Frontal cortex (tissue), 4 donors: ENCODE data around the gene LRP1B. TPM values are rescaled to one million over a fixed set of nuclear protein-coding genes. Genes with fewer than 3 reads are reported as not detected.
"Not testable (repeated sequence)": the region's sequence is repeated elsewhere in the genome, so short reads cannot be mapped to it uniquely, and the experiment has no call there.

ENCODE experiments used
- DNase-seq, 2 donors: peaks; one replicate each; pipeline ENCODE4 v3.0.0; 2012; ENCODE audit warnings: low spot score in 2 of 2
- FAIRE-seq: peaks from 2 replicates; lab custom pipeline; 2012; peaks lifted over from hg19 to GRCh38; lab: Jason Lieb, UNC
- total RNA-seq: library from RNA; depleted of rRNA; stranded (reverse); fragments of >200 nt; gene quantifications from one replicate; pipeline ENCODE4 v1.2.3, GENCODE V29; 2014
- donor health status: control.
- donor health status: control.
- donor health status: control.

LRP1B gene
- total RNA-seq, 1 donor from 2014 or later: 84.0 TPM

DNA sequence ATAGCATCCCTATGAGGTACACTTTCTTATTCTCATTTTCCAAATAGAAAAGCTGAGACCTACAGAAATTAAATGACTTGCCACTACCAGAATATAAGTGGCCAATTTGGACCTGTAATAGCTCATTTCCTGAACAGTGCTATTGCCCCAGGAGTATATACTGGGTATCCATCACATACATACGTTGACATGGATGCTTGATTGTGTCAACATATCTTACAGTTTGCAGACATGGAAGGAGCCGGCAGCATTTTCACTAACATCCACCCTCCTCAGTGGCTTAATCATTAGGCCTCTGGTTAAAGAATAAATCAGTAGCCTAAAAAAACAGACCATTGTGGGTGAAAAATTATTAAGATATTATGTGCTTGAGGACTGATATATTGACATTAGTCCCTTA lies 829.3 kb downstream of the LRP1B start:
- FAIRE-seq (no peak), DNase-seq (no peak)

DNA sequence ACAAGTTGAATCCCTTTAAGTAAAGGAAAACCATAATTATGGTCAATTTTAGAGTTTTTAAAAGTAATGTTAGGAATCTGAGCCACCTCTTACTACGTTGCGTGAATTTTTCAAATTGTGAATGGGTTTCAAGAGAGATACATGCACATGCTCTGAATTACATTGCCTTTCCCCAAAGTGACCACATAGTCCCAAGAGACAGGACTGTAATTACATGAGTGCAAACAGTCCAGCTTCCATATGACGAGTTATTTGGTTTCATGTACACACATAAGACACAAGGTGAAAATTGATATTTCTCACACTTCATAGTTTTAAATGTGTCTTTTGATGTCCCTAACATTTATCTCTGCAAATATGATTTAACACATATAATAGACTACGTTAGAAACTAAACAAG lies 850.8 kb downstream of the LRP1B start:
- FAIRE-seq (no peak), DNase-seq (no peak)

- FAIRE-seq: no peak
- DNase-seq: no peak
These were observed 859.5 kb downstream of the LRP1B start for GRCh38 chr2:141271346-141271745.

- no peak for FAIRE-seq
These were observed 866.0 kb downstream of the LRP1B start for GRCh38 chr2:141264848-141265247.

GRCh38 chr2:141260911-141261310 lies 869.9 kb downstream of the LRP1B start:
- FAIRE-seq: no peak

More at GRCh38 chr2:141264848-141265247, 866.0 kb downstream of the LRP1B start:
- no peak for DNase-seq

GRCh38 chr2:141259683-141260082 lies 871.1 kb downstream of the LRP1B start:
- DNase-seq: no peak
- FAIRE-seq: no peak

More at GRCh38 chr2:141260911-141261310, 869.9 kb downstream of the LRP1B start:
- DNase-seq: no peak

- no peak for FAIRE-seq
- no peak for DNase-seq
These were observed 888.8 kb downstream of the LRP1B start for GRCh38 chr2:141242008-141242407.

DNA sequence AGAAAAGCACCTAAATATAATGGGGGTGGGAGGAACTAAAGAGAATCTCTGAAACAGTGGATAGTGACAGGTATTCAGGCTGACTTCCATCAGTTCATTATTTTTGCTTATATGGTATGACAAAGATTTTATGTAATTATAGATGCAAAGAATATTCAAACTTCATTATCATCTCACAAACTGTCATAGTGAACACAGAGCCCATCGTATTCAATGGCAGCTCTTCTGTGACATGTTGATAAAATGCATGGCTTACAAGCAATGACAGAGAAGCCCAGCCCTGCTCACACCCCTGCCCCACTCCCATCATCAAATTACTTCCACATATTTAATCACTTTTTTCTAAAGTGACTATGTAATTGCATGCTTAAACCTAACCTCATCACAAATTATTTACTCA lies 904.3 kb downstream of the LRP1B start:
- FAIRE-seq (no peak), DNase-seq (no peak)

- DNase-seq: no peak
- no peak for FAIRE-seq
These were observed 923.8 kb downstream of the LRP1B start for GRCh38 chr2:141207036-141207385.

DNA sequence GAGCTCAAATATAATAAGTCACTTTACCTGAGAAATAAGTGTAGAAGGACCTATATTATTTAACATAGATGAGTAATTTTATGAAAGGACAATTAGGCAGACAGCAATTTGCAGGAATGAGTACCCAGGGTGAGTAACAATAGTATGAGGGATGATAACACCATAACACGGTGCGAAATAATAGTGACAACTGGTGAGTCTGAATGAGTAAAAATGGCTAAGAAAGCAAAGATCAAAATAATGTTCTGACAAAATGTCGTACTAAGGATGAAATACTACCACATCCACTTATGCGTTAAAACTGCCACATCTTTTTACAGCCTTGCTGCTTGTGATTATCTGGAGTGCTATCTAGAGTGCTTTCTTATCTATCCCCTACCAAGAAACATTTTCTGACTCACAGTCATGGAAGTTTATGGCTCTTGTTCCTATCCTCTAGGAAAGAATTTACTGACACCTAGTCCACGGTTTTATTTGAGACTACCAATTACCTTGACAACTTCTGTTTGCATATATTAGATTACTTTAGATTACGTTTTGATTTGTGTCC lies 929.7 kb downstream of the LRP1B start:
- DNase-seq (no peak), FAIRE-seq (no peak)

DNA sequence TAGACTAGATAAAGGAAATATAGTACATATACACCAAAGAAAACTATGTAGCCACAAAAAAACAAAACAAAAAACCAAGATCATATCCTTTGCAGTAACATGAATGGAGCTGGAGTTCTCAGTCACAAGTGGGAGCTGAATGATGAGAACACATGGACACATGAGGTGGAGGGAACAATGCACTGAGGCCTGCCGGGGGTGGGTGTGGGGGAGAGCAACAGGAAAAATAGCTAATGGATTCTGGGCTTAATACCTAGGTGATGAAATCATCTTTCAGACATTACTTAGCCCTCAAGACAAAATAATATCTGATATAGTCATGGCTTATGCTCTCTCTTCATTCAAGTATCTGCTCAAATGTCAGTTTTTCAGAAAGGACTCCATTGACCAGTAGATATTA lies 930.6 kb downstream of the LRP1B start:
- FAIRE-seq (no peak), DNase-seq (no peak)

- no peak for FAIRE-seq
- DNase-seq: no peak
These were observed 931.1 kb downstream of the LRP1B start for GRCh38 chr2:141199711-141200110.

- DNase-seq: no peak
- FAIRE-seq: no peak
These were observed 935.7 kb downstream of the LRP1B start for GRCh38 chr2:141195087-141195486.

GRCh38 chr2:141187075-141187439 lies 943.8 kb downstream of the LRP1B start:
- FAIRE-seq: no peak
- DNase-seq: no peak

GRCh38 chr2:141186413-141187074 lies 944.3 kb downstream of the LRP1B start:
- no peak for DNase-seq
- FAIRE-seq: no peak

DNA sequence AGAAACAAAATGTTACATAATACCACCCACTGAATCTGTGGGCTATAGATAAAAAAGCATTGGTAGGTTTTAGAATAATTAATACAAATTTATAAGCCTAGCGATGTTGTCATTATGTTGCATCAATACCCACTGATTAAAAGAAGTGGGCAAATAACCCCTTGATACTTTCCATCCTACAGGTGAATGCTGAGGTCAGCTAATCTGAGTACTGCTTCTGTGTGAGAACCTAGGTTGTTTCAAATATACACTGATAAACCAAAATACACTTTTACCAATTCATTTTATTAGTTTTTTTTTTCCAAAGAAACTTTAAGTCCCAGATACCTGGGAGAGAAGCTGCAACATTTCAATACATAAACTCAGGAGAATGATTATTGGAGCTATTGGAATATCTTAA lies 948.6 kb downstream of the LRP1B start:
- DNase-seq (no peak), FAIRE-seq (no peak)

DNA sequence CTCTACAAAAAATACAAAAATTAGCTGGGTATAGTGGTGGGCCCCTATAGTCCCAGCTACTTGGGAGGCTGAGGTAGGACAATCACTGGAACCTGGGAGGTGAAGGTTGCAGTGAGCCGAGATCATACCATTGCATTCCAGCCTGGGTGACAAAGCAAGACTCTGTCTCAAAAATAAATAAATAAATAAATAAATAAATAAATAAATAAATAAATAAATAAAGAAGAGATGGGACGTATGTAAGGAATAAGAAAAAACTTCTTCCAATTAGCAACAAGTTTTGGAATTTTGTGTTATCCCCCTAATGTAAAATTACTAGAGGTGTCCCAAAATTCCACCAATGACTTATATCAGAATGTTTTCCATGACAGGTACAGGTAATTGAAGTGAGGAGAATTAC lies 961.7 kb downstream of the LRP1B start:
- DNase-seq, FAIRE-seq: not testable (repeated sequence)

DNA sequence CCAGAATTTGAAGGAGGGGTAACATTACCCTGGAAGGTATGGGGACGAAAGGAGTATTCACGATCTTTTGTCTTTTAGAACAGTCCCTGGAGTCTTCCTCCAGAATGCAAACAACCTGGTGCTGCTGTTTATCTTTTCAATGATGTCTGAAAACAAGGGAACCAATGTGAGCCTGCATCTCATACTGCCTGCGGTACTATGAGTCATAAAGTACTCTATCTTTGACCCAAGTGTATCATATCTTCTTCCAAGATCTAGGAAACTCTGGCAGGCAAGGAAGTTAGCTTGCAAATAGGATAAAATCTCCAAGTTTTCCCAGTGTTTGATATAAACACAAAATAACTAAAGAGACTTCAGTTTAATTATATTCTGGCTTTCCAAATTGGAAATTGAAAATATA lies 968.5 kb downstream of the LRP1B start:
- DNase-seq: no peak
- no peak for FAIRE-seq

DNA sequence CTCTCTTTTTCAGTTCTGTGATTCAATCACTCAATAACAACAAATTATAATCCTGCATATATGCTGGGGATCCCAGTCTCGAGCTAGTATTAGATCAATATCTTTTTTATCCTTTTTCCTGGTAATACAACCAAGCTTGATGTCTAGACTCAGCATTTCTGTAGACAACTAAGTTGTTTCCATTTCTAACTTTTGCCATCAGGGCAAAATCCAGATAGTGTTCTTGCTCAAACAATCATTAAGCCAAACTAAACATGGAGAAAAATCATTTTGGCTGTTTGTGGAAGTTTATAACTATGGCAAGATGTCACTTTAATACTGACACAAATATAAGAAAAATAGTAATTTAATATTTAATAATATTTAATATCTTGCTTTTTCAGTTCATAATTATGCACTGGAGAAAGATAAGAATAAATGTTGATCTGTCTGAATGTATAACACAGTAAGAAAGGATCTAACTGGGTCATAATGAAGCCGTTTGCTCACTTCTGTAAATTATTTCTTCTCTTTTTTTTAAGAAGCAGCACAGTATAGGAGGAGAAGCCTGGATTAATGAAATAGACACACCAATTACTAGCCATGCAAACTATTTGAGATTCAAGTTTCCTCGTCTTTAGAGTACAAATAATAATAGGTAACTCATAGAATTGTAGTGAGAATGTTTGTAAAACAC lies 979.1 kb downstream of the LRP1B start:
- no peak for DNase-seq
- no peak for FAIRE-seq

DNA sequence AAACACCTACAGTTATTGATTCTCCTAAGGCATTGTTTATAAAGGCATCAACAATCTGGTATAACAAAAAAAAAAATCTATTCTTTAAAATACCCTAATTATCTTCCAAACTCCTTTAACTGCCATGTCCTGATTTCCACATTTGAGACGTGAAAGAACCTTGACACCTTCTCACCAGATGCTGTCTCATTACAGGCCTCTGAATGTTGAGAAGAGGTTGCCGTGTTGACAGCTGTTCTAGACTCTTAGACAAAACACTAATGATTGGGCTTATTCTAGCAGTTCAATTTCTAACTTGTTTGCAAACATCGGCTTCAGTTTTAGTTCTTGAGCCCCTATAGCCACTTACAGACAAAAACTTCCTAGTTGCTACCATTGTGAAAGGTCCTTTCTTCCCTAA lies 988.8 kb downstream of the LRP1B start:
- FAIRE-seq (no peak), DNase-seq (no peak)

DNA sequence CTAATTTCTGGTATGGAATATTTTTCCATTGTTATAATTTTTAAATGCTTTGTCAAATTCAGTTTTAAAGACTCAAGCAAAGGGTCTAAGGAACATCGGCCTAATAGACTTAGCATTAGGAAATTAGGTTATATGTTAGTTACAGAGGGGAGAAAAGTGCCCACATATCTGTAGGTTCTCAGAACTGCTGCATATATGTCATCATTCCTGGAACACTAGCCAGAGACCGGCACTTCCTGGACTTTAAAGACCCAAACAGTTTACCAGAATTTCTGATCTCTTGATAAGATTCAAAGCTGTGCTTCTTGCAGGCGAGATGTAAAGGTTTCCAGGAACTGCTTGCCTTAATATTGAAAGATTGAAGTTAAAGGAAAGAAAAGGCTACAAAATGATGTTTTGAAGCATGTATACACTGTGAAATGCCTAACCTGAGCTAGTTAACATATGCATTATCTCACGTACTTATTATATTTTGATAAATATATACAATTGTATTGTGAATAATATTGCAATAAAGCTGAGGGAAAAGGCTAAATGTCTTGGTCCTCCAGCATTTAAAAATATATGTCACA lies 993.6 kb downstream of the LRP1B start:
- no peak for DNase-seq
- FAIRE-seq: no peak
